A549 (cell line): ENCODE data around the gene SUPT5H. TPM values are rescaled to one million over a fixed set of nuclear protein-coding genes. Genes with fewer than 3 reads are reported as not detected.
A peak's percentile ranks its signal among the peaks of the same experiment; 100 is the strongest.

Experiments used
- ATAC-seq, 2 experiments: fragments of 200-7000 bp in 1 of 2; fragments of >200 bp in 1 of 2; cut with Nextera tagmentation in 1 of 2; cut with Tn5 transposase in 1 of 2; 3 replicates each; pipeline versions ENCODE4 v1.8.0 to v1.9.1; 2018 to 2020; ENCODE audit warnings: mild to moderate bottlenecking in 1 of 2, moderate library complexity in 1 of 2
- CTCF ChIA-PET: fragments of 300-600 bp; sonication (Branson Sonifier 250); formaldehyde crosslinking; extraction: SDS; loops from one replicate; lab custom pipeline; 2021; ENCODE audit warnings: antibody characterized with exemption, inconsistent platforms; lab: Yijun Ruan, JAX
- POLR2A ChIA-PET: fragments of 350-600 bp; formaldehyde crosslinking; extraction: SDS; loops from one replicate; lab custom pipeline; 2021; ENCODE audit warnings: antibody characterized with exemption, inconsistent platforms; lab: Yijun Ruan, JAX
- DNase-seq, 2 experiments: peaks; one replicate each; pipeline versions ENCODE4 v3.0.0 to v3.0.0-alpha.2; 2011 to 2016; ENCODE audit warnings: low read depth in 1 of 2, low spot score in 1 of 2
- FAIRE-seq: peaks from 2 replicates; lab custom pipeline; 2011; peaks lifted over from hg19 to GRCh38; lab: Jason Lieb, UNC
- H3K27ac ChIP-seq, 2 experiments: fragments of >200 bp; sonication (Bioruptor Twin); formaldehyde crosslinking; 3 replicates each; pipeline ENCODE4 v1.5.1; 2016 to 2017
- H3K4me1 ChIP-seq: fragments of >200 bp; sonication (Bioruptor Twin); formaldehyde crosslinking; 3 replicates; pipeline ENCODE4 v1.6.1; 2016
- H3K4me2 ChIP-seq: fragments of >200 bp; sonication (Bioruptor Twin); formaldehyde crosslinking; 3 replicates; pipeline ENCODE4 v1.6.1; 2016
- H3K4me3 ChIP-seq: fragments of >200 bp; sonication (Bioruptor Twin); formaldehyde crosslinking; 3 replicates; pipeline ENCODE4 v1.5.1; 2016
- H3K9me3 ChIP-seq: fragments of >200 bp; sonication (Bioruptor Twin); formaldehyde crosslinking; 3 replicates; pipeline ENCODE4 v1.6.1; 2016
- ATOH8 ChIP-seq: fragments of 250-450 bp; sonication (Bioruptor Pico); IDR thresholded peaks from 2 replicates; pipeline ENCODE4 v1.5.0; 2020; ENCODE audit warnings: low read depth, mild to moderate bottlenecking, moderate library complexity
- CBX2 ChIP-seq: fragments of 200-600 bp; sonication (generic); IDR thresholded peaks from 2 replicates; pipeline ENCODE4 v1.6.1; 2016; ENCODE audit warnings: low read depth, mild to moderate bottlenecking, borderline replicate concordance
- CBX8 ChIP-seq: fragments of 200-600 bp; sonication (generic); IDR thresholded peaks from 2 replicates; pipeline ENCODE4 v1.6.1; 2016
- CHD2 ChIP-seq: fragments of 150-350 bp; IDR thresholded peaks from 2 replicates; pipeline ENCODE4 v1.6.1; 2014; ENCODE audit warnings: low read length; ENCODE audit not compliant: partially characterized antibody
- EHF ChIP-seq: fragments of 250-450 bp; sonication (Bioruptor Pico); IDR thresholded peaks from 2 replicates; pipeline ENCODE4 v1.5.0; 2020; ENCODE audit warnings: mild to moderate bottlenecking
- EHMT2 ChIP-seq: fragments of 200-600 bp; sonication (generic); IDR thresholded peaks from 2 replicates; pipeline ENCODE4 v1.6.1; 2016; ENCODE audit warnings: antibody characterized with exemption, low read depth, mild to moderate bottlenecking, moderate library complexity
- EP300 ChIP-seq, 2 experiments: fragments of >200 bp; sonication (Bioruptor Twin); formaldehyde crosslinking; IDR thresholded peaks; 2 replicates in 1 of 2; 3 replicates in 1 of 2; pipeline ENCODE4 v1.6.1; 2016 to 2017
- ESRRA ChIP-seq: fragments of 150-350 bp; IDR thresholded peaks from 2 replicates; pipeline ENCODE4 v1.6.1; 2014; ENCODE audit warnings: mild to moderate bottlenecking, low read length, borderline replicate concordance
- HOXA7 ChIP-seq: fragments of 250-450 bp; sonication (Bioruptor Pico); IDR thresholded peaks from 2 replicates; pipeline ENCODE4 v1.5.0; 2020; ENCODE audit warnings: mild to moderate bottlenecking, moderate library complexity
- JUN ChIP-seq, 2 experiments: fragments of >200 bp; sonication (Bioruptor Twin); formaldehyde crosslinking; IDR thresholded peaks; 2 replicates in 1 of 2; 3 replicates in 1 of 2; pipeline ENCODE4 v1.6.1; 2016 to 2017
- MAFK ChIP-seq: fragments of 450-650 bp; IDR thresholded peaks from 2 replicates; pipeline ENCODE4 v1.6.1; 2014; ENCODE audit not compliant: partially characterized antibody
- MAZ ChIP-seq: fragments of 150-350 bp; IDR thresholded peaks from 2 replicates; pipeline ENCODE4 v1.6.1; 2014; ENCODE audit warnings: antibody characterized with exemption, low read depth, low read length, borderline replicate concordance
- NPAS2 ChIP-seq: fragments of 250-450 bp; sonication (Bioruptor Pico); IDR thresholded peaks from 2 replicates; pipeline ENCODE4 v1.8.0; 2022; ENCODE audit warnings: mild to moderate bottlenecking, moderate library complexity, borderline replicate concordance
- NR3C1 ChIP-seq: fragments of >200 bp; sonication (Bioruptor Twin); formaldehyde crosslinking; IDR thresholded peaks from 3 replicates; pipeline ENCODE4 v1.6.1; 2017
- PBX3 ChIP-seq: IDR thresholded peaks from 2 replicates; pipeline ENCODE4 v1.6.1; 2012
- PHF8 ChIP-seq: fragments of 200-600 bp; sonication (generic); IDR thresholded peaks from 2 replicates; pipeline ENCODE4 v1.6.1; 2016; ENCODE audit warnings: low read depth, mild to moderate bottlenecking, antibody characterized with exemption, moderate library complexity, borderline replicate concordance
- POLR2A ChIP-seq: IDR thresholded peaks from 2 replicates; pipeline ENCODE4 v1.6.1; 2012; ENCODE audit warnings: mild to moderate bottlenecking, low read length
- WGBS: methylation state at CpG from one replicate; pipeline ENCODE4 v1.1.6; 2017; ENCODE audit errors: missing lambda C conversion rate; 5-methylcytosine and 5-hydroxymethylcytosine counted together
- polyA plus RNA-seq, 4 experiments: library from polyadenylated mRNA; depleted of rRNA in 3 of 4; stranded (reverse); fragments of >200 nt; fragmentation: RNase III in 1 of 4; extraction: RNeasy Plus Mini Kit Qiagen cat#74134 plus additional on column Dnase treatment in 1 of 4; gene quantifications; 2 replicates in 3 of 4; 3 replicates in 1 of 4; pipeline ENCODE4 v1.2.3, GENCODE V29; 2011 to 2017
- TF ChIP-seq, protein P1 (sequence below): fragments of 200-600 bp; sonication (generic); IDR thresholded peaks from 2 replicates; pipeline ENCODE4 v1.6.1; 2016; ENCODE audit warnings: antibody characterized with exemption, mild to moderate bottlenecking, moderate library complexity
- TF ChIP-seq, protein P2 (sequence below): fragments of >200 bp; sonication (Bioruptor Twin); formaldehyde crosslinking; IDR thresholded peaks from 3 replicates; pipeline ENCODE4 v1.5.1; 2016

SUPT5H gene
- polyA plus RNA-seq, 2 of the 4 experiments (the other 2 are of a cell fraction): 186 to 222 TPM

- TF ChIP-seq PHF8 (peak; percentile 97), EP300 (IDR thresholded peaks at IDR 0.05) (no peak), CHD2 (peak; percentile 62), HOXA7 (peak; percentile 90), EHMT2 (no peak), NPAS2 (CRISPR knock-in tag) (no peak), POLR2A (peak; percentile 92), EHF (CRISPR knock-in tag) (peak; percentile 89), ATOH8 (CRISPR knock-in tag) (0 out of 2 replicates have a peak, but pooled peaks have one; percentile 46), ESRRA (peak; percentile 84), NR3C1 (no peak), CBX8 (no peak)
- TF ChIP-seq, protein P1, sequence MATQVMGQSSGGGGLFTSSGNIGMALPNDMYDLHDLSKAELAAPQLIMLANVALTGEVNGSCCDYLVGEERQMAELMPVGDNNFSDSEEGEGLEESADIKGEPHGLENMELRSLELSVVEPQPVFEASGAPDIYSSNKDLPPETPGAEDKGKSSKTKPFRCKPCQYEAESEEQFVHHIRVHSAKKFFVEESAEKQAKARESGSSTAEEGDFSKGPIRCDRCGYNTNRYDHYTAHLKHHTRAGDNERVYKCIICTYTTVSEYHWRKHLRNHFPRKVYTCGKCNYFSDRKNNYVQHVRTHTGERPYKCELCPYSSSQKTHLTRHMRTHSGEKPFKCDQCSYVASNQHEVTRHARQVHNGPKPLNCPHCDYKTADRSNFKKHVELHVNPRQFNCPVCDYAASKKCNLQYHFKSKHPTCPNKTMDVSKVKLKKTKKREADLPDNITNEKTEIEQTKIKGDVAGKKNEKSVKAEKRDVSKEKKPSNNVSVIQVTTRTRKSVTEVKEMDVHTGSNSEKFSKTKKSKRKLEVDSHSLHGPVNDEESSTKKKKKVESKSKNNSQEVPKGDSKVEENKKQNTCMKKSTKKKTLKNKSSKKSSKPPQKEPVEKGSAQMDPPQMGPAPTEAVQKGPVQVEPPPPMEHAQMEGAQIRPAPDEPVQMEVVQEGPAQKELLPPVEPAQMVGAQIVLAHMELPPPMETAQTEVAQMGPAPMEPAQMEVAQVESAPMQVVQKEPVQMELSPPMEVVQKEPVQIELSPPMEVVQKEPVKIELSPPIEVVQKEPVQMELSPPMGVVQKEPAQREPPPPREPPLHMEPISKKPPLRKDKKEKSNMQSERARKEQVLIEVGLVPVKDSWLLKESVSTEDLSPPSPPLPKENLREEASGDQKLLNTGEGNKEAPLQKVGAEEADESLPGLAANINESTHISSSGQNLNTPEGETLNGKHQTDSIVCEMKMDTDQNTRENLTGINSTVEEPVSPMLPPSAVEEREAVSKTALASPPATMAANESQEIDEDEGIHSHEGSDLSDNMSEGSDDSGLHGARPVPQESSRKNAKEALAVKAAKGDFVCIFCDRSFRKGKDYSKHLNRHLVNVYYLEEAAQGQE: peak; percentile 57; the same call in 1 of the 2 replicates
- TF ChIP-seq, protein P2, sequence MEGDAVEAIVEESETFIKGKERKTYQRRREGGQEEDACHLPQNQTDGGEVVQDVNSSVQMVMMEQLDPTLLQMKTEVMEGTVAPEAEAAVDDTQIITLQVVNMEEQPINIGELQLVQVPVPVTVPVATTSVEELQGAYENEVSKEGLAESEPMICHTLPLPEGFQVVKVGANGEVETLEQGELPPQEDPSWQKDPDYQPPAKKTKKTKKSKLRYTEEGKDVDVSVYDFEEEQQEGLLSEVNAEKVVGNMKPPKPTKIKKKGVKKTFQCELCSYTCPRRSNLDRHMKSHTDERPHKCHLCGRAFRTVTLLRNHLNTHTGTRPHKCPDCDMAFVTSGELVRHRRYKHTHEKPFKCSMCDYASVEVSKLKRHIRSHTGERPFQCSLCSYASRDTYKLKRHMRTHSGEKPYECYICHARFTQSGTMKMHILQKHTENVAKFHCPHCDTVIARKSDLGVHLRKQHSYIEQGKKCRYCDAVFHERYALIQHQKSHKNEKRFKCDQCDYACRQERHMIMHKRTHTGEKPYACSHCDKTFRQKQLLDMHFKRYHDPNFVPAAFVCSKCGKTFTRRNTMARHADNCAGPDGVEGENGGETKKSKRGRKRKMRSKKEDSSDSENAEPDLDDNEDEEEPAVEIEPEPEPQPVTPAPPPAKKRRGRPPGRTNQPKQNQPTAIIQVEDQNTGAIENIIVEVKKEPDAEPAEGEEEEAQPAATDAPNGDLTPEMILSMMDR: no peak
Observed at GRCh38 chr19:39435499-39436349, 9.7 kb upstream of the SUPT5H start, which contains the start of gene RPS16 (continued).

- H3K4me3 ChIP-seq: peak overlapping the region; percentile 80
- peak in 1 of 2 experiments; percentile 3; a peak in 1 of 6 replicates for ATAC-seq
- peaks cover 65% of the 10 kb centered on the region for H3K4me1 ChIP-seq
- TF ChIP-seq MAZ (no peak), PHF8 (0 out of 2 replicates have a peak, but pooled peaks have one; percentile 8), JUN (IDR thresholded peaks at IDR 0.05) (0 out of 5 replicates have a peak, but pooled peaks of 1 of the 2 experiments have one; percentile 4), CBX2 (no peak), PBX3 (no peak), MAFK (no peak), NPAS2 (CRISPR knock-in tag) (no peak)
- ChIA-PET POLR2A (interaction anchor here (0.5 to 3.0 kb wide), 70 partner anchors 8 to 1132 kb away, joined by 3 to 160 read pairs (median 5); partner anchors contain the start of genes C19orf33, DYRK1B, ECH1 and EID2), CTCF (interaction anchor here (0.6 to 23.5 kb wide), 15 partner anchors 10 to 356 kb away, joined by 3 to 457 read pairs (median 7); partner anchors contain the start of genes EID2, EID2B, MED29 and PAF1)
- peak overlapping the region; percentile 90 to 93 for H3K27ac ChIP-seq
- FAIRE-seq: peak; percentile 18
- peak overlapping the region; percentile 95 for H3K4me2 ChIP-seq
- no peak for DNase-seq
- H3K9me3 ChIP-seq: no peaks in the 10 kb centered on the region
- WGBS: 2% methylated on average over 2 of the region's 2 CpGs
Observed at GRCh38 chr19:39436350-39436716, 9.0 kb upstream of the SUPT5H start.
